OCI-LY7 (cell line): ENCODE results near the gene ARID5B. TPM values are rescaled to one million over a fixed set of nuclear protein-coding genes. Genes with fewer than 3 reads are reported as not detected.

Source experiments
- BruUV-seq: library from RNA; stranded (reverse); fragments of 400-500 nt; replicated peaks from 2 replicates; lab custom pipeline; 2021; lab: Mats Ljungman, UMichigan
- CTCF ChIA-PET: fragments of 300-600 bp; sonication (Branson Sonifier 250); formaldehyde crosslinking; loops from one replicate; lab custom pipeline; 2022; ENCODE audit warnings: antibody characterized with exemption; ENCODE audit not compliant: unreplicated experiment; lab: Charles Lee
- POLR2A ChIA-PET: fragments of 300-600 bp; sonication (Branson Sonifier 250); formaldehyde crosslinking; loops from one replicate; lab custom pipeline; 2022; ENCODE audit warnings: antibody characterized with exemption; lab: Charles Lee
- DNase-seq: peaks from one replicate; pipeline ENCODE4 v3.0.0-alpha.2; 2015; ENCODE audit warnings: low spot score
- H2AFZ ChIP-seq: fragments of 200-600 bp; sonication (generic), shearing (Covaris generic); 2 replicates; pipeline ENCODE4 v1.6.1; 2014; ENCODE audit warnings: mild to moderate bottlenecking, antibody characterized with exemption, low read length, moderate library complexity
- H3K27ac ChIP-seq: fragments of 200-600 bp; sonication (generic); 2 replicates; pipeline ENCODE4 v1.5.1; 2014; ENCODE audit warnings: mixed run types, low read depth, mild to moderate bottlenecking, moderate library complexity, low read length, inconsistent platforms; ENCODE audit not compliant: poor library complexity, severe bottlenecking
- H3K36me3 ChIP-seq: fragments of 200-600 bp; sonication (generic); 2 replicates; pipeline ENCODE4 v1.6.1; 2014; ENCODE audit warnings: mild to moderate bottlenecking, antibody characterized with exemption, low read length, moderate library complexity, mixed read lengths; ENCODE audit not compliant: insufficient read depth
- H3K4me1 ChIP-seq: fragments of 200-600 bp; sonication (generic); 2 replicates; pipeline ENCODE4 v1.5.1; 2014; ENCODE audit warnings: mild to moderate bottlenecking, low read length; ENCODE audit not compliant: insufficient read depth, poor library complexity, severe bottlenecking
- H3K4me2 ChIP-seq: fragments of 200-600 bp; sonication (generic); 2 replicates; pipeline ENCODE4 v1.6.1; 2014; ENCODE audit warnings: mild to moderate bottlenecking, low read length
- H3K4me3 ChIP-seq: fragments of 200-600 bp; sonication (generic); 2 replicates; pipeline ENCODE4 v1.5.1; 2014; ENCODE audit warnings: mild to moderate bottlenecking, low read depth, low read length; ENCODE audit not compliant: poor library complexity, severe bottlenecking
- H3K79me2 ChIP-seq: fragments of 200-600 bp; sonication (generic); 2 replicates; pipeline ENCODE4 v1.6.1; 2016; ENCODE audit warnings: low read depth, mild to moderate bottlenecking, low read length, moderate library complexity, mixed read lengths; ENCODE audit not compliant: insufficient read depth
- H3K9me2 ChIP-seq: fragments of 200-600 bp; sonication (generic); 2 replicates; pipeline ENCODE4 v1.6.1; 2016; ENCODE audit warnings: mild to moderate bottlenecking, low read length, mixed read lengths; ENCODE audit not compliant: insufficient read depth
- H3K9me3 ChIP-seq: fragments of 200-600 bp; sonication (generic); 2 replicates; pipeline ENCODE4 v1.6.1; 2014; ENCODE audit warnings: mild to moderate bottlenecking, mixed run types, low read length, mixed read lengths
- H4K20me1 ChIP-seq: fragments of 200-600 bp; sonication (generic); 2 replicates; pipeline ENCODE4 v1.6.1; 2014; ENCODE audit warnings: mild to moderate bottlenecking, antibody characterized with exemption, low read length, moderate library complexity, mixed read lengths; ENCODE audit not compliant: insufficient read depth
- CTCF ChIP-seq: fragments of 200-600 bp; sonication (generic); conservative IDR thresholded peaks from 2 replicates; pipeline ENCODE4 v1.5.1; 2014; ENCODE audit warnings: mild to moderate bottlenecking, antibody characterized with exemption, low read length, moderate library complexity, mixed read lengths
- EZH2phosphoT487 ChIP-seq: fragments of 200-600 bp; sonication (generic); IDR thresholded peaks from 2 replicates; pipeline ENCODE4 v1.6.1; 2018; ENCODE audit warnings: low read depth, borderline replicate concordance, mild to moderate bottlenecking, mixed run types, antibody characterized with exemption, low read length, moderate library complexity, mixed read lengths
- intact Hi-C: fragments of 100-400 bp; cut with micrococcal nuclease; formaldehyde crosslinking; loops from one replicate; pipeline ENCODE4 v1.10.0; 2022; ENCODE audit not compliant: unreplicated experiment
- total RNA-seq, 2 experiments: library from RNA; depleted of rRNA in 1 of 2; stranded (reverse); fragments of >200 nt in 1 of 2; shearing (Covaris generic) in 1 of 2; gene quantifications; 2 replicates each; pipeline ENCODE4 v1.2.3, GENCODE V29; 2014 to 2022

Gene ARID5B
- total RNA-seq, 2 experiments from 2014 or later: 38.0 to 56.7 TPM

GRCh38 chr10:62048919-62049623 is 147.6 kb downstream of the ARID5B start:
- no peak for TF ChIP-seq CTCF
- TF ChIP-seq EZH2phosphoT487: no peak
- H3K27ac ChIP-seq: peak overlapping the region; percentile 76
- peaks cover 81% of the 10 kb centered on the region for H3K4me1 ChIP-seq
- H3K36me3 ChIP-seq: peaks cover 40% of the 10 kb centered on the region
- H3K9me3 ChIP-seq: no peaks in the 10 kb centered on the region
- H3K4me3 ChIP-seq: peak overlapping the region; percentile 61
- CTCF ChIA-PET: interaction anchor here (1.2 to 2.3 kb wide), 2 partner anchors 10 to 146 kb away, joined by 4 to 12 read pairs; no protein-coding TSS in a partner anchor
- peak; percentile 51 for DNase-seq
- no peaks in the 10 kb centered on the region for H3K9me2 ChIP-seq
- H4K20me1 ChIP-seq: no peaks in the 10 kb centered on the region
- H3K79me2 ChIP-seq: peaks cover 46% of the 10 kb centered on the region; the same call in 1 of the 2 replicates
- peak overlapping the region; percentile 85 for H3K4me2 ChIP-seq
- BruUV-seq: no TSS peak
- POLR2A ChIA-PET: interaction anchor here (0.5 to 15.5 kb wide), 31 partner anchors 9 to 408 kb away, joined by 3 to 277 read pairs (median 6); partner anchors contain the start of gene ARID5B
- intact Hi-C loops: loop anchor here (2.0 to 10.0 kb wide), 3 partner anchors 118 to 1218 kb away; no protein-coding TSS in a partner anchor
- H2AFZ ChIP-seq: peak overlapping the region; percentile 27; the same call in 1 of the 2 replicates

GRCh38 chr10:62049624-62050345 is 148.3 kb downstream of the ARID5B start:
- Histone ChIP-seq H2AFZ (peak overlapping the region; percentile 27; the same call in 1 of the 2 replicates), H3K4me1 (peaks cover 80% of the 10 kb centered on the region), H3K9me2 (no peaks in the 10 kb centered on the region), H3K4me3 (peak overlapping the region; percentile 61), H3K4me2 (peak overlapping the region; percentile 85), H3K36me3 (peaks cover 42% of the 10 kb centered on the region), H3K9me3 (no peaks in the 10 kb centered on the region), H4K20me1 (no peaks in the 10 kb centered on the region), H3K27ac (peak overlapping the region; percentile 76), H3K79me2 (peaks cover 43% of the 10 kb centered on the region; the same call in 1 of the 2 replicates)
- CTCF ChIA-PET: interaction anchor here (0.8 to 2.3 kb wide), 4 partner anchors 11 to 151 kb away, joined by 3 to 12 read pairs (median 4); no protein-coding TSS in a partner anchor
- BruUV-seq: TSS peak; percentile 33
- intact Hi-C loops: loop anchor here (2.0 to 10.0 kb wide), 4 partner anchors 117 to 1218 kb away; no protein-coding TSS in a partner anchor
- POLR2A ChIA-PET: interaction anchor here (0.5 to 15.5 kb wide), 38 partner anchors 9 to 407 kb away, joined by 3 to 277 read pairs (median 5); partner anchors contain the start of gene ARID5B
- no peak for TF ChIP-seq EZH2phosphoT487
- DNase-seq: no peak
